NCI-H446 treated with DMSO at 0.1 percent for 48 hours (cell line): ENCODE results near the gene SLC24A4.

Experiments
- DNase-seq: peaks from one replicate; lab custom pipeline; 2025; lab: John Stamatoyannopoulos, UW

SLC24A4 gene

DNA sequence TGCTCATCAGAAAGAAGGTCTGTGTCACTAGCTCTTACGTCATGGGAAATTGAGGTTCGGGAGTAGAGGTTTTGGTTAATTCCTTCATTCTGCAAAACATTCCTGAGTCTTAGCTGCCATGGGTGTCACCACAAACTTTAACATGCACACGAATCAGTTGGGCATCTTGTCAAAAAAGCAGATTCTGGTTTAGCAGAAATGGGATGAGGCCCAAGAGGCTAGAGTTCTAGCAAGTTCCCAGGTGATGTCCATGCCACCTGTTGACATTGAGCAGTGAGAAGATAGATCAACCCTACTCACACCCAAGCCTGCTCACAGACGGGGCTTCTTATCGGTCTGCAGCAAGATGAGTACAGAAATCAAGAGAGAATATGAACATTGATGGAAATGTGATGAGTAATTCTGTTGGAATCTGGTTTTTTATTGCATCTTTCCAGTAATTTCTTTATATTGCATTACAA is 179.0 kb downstream of the SLC24A4 start:
- no peak for DNase-seq

DNA sequence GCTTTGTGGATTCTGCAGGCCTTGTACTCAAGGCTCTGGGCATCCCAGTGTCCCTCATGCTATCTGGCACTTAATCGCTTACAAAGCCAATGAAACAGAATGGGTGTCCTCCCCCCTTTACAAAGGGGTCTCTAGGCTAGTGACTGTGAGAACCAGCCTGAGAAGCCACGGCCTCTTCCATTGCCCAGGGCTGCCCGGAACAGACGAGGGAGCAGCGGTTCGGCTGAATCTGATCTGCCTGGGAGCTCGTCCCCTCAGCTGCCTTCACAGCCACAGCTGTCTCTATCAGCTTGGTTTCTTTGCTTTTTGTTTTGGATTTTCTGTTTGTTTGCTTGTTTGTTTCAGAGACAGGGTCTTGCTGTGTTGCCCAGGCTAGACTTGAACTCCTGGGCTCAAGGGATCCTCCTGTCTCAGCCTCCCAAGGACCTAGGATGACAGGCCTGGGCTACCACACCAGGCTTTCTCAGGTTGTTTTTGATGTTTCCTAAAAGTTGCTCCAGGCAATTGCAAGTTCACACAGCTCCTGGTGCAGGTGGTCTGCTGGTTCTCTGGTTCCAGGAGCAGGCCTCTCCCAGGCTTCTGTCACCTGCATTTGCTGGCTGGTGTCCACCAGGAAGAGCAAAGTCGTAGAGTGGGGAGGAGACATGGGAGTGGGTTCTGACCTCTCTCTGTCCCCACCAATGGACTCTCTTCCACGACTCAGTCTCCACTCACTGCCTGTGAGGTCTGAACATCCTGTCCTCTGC is 179.7 kb downstream of the SLC24A4 start:
- no peak for DNase-seq

DNA sequence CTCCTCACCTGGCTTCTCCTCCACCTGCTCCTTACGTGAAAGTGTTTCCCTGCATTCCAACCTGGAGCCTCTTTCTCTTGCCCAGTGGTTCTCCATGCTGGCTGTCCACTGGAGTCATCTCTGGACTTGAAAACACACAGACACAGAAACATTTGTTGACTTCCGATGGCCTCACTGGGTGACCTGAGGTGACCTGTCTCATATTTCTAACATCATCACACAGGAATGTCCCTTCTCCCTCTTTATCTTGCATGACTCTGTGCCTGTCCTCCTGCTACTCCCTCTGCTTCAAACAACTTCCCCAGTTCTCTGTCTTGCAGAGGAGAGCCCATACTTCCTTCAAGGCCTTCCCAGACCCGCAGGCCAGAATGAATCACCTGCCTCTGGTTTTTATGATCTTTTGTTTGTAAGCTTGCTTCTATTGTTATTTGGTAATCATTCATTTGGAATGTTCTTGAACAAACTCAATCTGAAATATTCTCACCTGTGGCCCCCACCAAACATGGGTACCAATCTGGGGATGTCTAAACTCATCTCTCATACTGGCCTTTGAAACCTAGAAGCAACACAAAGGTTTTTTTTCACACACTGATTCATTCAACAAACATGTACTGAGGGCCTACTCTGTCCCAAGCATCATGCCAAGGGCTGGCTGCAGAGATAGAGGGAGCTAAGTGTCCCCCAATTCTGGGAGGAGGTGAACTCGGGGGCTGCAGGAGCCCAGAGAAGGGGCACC is 181.0 kb downstream of the SLC24A4 start:
- DNase-seq: no peak

DNA sequence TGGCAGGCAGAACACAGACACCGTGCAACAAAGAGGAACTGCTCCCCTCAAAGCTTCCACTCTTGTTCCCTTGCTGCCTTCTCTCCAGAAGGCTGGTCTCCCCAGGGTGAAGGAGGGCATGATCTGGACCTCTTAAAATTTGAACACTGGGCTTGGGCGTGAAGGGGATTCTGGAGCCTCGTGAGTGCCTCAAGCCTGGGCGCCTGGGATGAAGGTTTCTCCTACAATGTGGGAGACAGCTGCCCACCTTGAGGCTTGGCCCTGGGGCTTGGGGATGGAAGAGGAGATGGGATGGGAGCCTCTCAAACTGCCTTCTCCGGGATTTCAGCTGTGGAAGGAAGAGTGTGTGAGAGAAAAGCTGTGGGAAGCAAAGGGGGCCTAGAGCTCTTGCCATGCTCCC is 182.9 kb downstream of the SLC24A4 start:
- no peak for DNase-seq

DNA sequence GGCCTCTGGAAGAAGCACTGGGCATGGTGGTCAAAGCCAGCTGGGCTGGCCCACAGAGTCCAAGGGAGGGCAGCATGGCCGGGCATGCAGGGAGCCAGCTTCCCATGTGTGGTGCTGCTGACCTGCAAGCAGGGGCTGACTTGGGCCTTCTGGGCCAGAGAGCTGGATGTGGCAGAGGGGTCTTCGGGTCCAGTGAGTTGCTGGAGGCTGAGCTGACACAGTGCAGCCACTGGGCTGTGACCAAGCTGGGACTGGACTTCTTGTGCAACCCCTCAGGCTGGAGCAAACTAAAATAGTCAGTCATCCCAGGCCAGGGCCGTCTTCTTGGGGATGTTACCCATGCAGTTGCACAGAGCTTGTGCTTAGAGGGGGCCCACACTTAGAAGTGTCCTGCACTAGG is 183.3 kb downstream of the SLC24A4 start:
- DNase-seq: no peak

DNA sequence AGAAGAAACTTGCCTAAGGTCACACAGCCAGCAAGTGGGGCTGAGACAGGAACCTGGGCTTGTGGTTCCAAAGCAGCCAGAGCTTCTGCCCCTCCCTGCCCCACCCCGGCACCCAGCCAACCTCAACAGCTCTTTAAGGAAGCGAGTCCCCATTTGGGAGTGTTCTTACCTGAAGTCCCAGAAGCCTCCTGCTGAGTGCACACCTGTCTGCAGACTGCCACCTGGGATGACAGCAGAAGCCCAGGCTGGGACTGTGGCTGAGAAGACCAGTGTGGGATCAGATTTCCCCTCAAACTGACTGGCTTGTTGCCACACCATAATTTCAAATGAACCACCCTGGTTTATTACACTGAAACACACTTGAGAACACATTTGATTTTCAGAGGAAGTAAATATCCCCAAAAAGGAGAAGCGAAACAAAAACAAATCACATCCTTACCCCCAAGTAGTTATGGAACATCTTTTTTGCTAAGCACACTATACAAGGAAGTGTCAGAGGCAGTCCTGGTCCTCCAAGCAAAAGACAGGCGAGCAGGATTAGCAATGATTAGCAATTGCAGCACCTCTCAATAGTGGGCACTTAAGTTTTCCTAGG is 184.3 kb downstream of the SLC24A4 start:
- DNase-seq: no peak

DNA sequence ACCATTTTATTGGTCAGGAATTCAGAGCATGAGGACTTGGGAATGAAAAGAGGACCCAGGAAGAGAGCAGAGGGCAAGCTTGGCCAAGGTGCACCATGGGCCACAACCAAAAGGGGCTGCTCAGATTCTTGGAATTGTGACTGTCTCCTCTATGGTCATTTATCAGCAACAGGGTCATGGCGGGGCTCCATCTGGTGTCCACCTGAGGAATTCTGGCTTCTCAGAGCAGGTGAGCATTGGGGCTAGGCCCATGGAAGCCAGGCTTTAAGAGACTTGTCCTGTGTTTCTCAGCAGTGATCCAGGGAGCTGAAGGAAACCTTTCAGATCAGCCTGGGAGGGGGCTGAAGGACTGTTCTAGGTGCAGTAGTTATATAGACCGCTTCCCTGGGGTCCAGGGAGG is 188.0 kb downstream of the SLC24A4 start:
- no peak for DNase-seq

DNA sequence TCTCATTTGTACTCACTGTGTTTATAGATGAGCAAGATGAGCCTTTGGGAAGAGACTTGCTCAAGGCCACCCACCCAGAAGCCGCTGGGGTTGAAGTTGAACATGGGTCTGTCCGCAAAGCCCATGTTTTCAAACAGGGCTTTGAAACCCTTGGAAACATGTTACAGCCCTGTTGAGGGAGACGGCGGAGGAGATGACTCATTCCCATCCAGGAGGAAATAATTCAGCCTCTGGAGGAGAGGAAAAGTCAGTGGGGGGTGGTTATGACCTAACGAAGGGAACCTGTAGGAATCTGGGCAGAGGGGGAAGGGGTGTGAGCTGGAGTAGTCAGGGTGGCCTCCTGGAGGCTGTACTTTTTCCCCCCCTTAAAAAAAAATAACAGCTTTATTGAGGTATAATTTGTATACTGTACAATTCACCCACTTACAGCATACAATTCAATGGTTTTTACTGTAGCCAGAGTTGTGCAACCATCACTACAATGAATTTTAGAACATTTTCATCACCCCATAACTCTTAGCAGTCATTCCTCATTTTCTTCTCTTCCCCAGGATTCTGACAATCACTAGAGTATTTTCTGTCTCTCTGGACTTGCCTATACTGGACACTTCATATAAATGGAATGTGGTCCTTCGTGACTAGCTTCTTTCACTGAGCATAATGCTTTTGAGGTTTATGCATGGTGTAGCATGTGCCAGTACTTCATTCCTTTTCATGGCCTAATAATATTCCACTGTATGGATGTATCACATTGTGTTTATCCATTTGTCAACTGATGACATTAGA is 188.7 kb downstream of the SLC24A4 start:
- DNase-seq: no peak

DNA sequence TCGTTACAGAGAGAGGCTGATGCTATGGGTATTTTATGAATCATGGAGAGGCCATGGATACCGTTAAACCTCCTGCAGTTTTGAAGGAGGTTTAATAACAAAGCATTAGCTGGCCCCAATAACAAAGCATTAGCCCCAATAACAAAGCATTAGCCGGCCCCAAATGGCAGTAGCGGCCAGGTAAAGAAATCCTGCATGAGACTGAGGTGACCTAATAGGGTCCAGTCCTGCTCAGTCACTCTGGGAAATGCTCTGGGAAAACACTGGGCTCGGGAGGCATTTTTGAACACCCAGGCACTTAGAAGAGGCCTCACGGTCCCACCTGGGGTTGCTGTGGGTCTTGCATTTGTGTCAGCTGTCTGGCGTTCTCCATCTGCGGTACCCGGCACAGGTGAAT is 189.8 kb downstream of the SLC24A4 start:
- DNase-seq: no peak

DNA sequence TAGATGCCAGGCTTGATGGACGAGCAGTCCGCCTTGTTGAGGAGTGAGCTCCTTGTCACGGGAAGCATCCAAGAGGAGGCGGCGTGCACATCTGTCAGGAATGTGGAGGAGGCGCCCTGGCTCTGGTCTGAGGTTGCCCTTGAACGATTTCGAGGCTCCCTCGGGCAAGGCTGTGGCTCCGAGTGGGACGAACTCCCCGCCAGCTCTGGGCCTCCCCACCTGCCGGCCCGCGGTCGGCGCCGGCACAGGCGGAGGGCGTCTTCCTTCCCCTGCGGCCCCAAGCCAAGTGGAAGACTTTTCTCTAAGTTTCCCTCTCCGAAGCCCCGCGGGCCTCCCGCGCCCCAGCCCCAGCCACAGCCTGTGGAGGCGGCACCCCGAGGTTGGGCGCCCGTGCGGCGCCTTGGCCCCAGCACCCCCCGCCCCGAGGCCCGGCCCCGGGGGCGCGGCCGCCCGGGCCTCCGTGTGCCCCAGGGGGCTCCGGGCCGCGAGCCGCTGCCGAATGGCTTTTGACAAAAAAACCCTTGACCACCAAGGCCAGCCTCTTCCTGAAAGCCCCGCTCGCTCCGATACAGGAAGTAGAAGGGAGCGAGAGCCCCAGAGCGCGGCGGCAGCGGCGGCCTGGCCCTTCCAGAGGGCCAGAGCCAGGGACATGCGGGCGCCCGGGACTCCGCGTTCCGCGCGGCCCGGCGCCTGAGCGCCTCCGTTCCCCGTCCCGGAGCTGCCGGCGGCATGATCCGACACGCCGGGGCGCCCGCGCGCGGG is 190.4 kb downstream of the SLC24A4 start, which contains the start of gene RIN3:
TSS of gene RIN3 (plus strand) at position 578 of the 762 bp plus-strand sequence. CDS start at position 730, 152 bp downstream.
- no peak for DNase-seq

DNA sequence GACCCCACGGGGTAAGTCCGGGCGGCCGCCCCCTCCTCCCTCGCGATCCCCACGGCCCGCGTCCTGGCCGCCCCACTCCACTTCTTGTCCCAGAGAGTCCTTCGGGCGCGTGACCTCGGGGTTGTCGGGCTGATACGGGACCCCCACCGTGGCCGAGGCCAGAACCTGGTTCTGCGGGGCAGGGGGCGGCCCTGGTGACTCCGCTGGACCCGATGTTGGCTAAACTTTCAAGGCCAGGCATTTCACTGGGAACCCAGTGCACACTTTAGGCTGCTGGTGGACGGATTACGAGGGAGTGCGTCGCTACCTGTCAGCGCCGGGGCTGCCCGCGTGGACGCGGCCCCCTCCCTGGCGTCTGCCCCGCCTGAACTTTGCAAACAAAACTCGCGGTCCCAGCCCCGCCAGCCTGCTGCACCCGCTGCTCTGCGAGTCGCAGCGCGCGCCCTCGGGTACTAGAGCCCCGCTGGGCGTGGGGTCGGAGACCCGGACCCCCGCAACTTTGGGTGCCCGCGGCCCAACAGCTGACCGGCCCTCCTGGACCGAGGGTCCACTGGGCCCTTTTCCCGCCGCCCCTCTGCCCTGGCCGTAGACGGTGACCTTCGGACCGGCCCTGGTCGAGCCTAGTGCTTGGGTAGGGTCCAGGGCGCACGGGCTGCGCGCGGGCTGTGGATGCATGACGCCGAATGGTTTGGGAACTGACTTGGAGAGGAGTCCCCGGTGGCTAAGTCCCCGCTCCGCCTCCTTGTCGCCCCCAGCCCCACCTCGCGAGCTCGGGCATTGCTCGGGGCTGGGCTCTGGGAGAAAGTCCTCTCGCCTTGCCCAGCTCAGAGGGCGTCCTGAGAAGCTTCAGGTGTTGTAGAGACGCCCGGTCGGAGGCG is 191.2 kb downstream of the SLC24A4 start:
- DNase-seq: no peak

DNA sequence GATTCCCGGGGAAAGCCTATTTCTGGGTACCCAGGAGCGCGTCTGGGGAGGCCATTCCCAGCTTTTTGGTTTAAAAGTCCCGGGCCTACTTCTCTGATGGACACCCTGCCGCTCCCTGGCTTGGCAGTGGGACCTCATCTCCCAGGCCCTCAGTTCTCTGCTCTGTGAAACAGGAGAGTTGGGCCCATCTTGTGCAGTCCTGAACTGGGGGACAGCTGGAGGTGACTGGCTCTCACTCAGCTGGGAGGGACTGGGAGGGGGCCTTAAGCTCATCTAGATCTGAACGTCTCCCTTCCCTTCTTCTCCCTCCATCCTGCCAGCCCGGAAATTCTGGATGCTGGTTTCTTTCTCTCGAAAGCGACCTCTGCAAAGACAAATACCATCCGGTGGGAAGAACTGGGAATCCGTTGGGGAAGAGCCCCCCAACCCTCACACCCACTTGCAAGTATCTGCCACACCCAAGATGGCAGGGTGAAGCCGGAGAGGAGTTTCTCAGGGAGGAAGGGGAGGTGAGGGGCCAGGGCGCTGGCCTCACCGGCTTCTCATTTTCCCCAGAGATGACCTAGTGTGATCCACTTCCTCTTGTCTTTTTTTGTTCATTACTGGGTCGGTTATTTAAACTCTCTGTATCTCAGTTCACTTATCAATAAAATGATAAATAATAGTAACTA is 192.0 kb downstream of the SLC24A4 start:
- DNase-seq: no peak

DNA sequence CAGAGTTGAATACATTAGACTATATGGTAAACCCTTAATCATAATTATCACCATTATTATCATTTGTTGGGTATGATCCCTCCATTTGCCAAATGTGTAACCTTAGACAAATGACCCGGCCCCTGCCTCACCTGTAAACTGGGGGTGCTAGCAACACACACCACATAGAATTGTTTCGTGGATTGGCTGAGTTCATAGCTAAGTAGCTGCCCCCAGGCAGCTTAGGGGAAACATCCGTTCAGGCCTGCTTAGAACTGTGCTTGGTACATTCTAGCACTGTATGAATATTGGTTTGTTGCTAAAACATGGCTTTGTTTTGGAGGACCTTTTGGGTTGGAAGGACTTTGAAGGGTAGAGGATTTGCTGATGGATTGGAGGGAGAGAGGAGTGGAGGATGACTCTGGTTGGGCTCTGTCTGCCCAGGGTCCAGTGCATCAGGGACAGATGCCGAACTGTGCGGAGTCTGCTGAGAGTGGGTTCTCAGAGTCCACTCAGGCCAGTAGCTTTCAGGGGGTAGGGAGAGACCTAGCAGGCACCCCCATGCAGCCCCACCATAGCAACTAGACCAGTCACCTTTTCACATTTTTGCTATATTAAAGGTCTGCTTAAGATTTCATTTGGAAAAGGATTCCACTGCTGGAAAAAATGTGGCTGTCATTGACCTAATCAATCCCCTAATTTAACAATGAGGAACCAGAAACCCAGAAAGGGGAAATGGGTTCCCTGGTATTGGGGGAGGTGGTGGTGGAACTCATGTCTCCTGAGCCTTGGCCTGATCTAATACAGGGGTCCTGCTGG is 192.8 kb downstream of the SLC24A4 start:
- no peak for DNase-seq

DNA sequence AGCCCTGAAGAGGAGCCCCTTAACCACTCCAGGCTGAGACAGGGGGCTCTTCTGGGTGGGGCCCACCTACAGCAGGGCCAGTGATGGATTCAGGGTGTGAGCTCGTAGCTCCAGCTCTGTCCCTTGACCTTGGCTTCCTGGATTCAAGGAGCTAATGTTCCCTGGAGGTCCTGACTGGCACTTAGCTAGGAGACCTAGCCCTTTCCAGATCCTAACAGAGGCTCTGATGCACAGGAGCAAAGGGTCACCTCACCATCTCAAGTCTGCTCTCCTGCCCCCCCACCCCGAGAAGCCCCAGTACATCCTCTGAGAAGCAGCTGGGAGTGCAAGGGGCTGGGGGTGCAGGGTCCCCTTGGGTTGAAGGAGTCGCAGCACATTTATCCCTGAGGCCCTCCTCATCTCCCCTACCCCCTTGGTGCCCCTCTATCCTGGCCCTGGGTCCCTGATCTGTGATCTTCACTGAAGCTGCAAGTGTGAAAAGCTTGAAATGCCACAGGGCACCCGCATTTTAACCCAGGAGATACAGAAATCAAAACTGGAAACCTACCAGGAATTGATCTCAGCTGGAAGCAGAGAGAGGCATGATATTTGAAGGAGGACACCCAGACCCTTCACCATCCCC is 193.5 kb downstream of the SLC24A4 start:
- no peak for DNase-seq

DNA sequence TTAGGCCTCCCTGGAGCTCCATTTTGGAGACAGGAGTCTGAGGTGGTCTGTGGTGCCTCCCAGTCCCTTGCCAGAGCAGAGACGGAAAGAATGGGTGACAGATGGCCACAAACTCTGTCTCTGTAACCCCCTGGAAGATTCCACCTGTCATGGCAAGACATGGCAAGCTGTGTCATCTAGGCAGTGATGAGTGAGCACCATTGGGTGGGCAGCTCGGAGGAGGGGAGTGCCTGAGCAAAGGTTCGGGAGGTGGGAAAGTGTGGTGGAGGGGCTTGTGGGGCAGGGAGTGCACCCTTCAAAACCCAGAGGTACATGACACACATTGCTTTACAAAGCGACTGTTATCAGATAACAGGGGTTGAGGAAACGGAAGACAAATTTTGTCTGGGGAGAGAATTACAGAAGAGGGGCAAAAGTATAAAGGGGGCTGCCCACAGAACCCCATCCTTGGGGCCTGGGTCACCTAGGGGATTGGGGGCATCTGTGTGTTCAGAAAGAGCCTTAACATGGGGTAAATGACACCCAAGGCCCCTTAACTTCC is 194.1 kb downstream of the SLC24A4 start:
- no peak for DNase-seq

DNA sequence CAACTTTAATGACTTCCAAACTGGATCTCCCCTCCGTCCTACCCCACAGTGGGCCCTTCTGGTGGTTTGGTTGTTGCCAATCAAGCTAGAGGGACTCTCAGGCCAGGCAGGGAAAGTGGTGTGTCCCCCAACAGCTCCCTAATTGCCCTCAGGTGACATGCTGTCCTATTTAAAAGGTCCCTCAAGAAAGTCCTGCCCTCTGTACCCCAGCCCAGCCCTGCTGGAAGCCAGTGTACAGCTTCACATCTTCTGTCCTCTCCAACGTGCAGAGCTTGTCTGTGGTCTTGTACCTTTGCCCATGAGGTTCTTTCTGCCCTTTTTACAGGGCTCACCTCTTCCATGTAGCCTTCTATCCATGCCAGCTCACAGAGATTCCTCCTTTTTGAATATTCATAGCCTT is 194.8 kb downstream of the SLC24A4 start:
- no peak for DNase-seq

DNA sequence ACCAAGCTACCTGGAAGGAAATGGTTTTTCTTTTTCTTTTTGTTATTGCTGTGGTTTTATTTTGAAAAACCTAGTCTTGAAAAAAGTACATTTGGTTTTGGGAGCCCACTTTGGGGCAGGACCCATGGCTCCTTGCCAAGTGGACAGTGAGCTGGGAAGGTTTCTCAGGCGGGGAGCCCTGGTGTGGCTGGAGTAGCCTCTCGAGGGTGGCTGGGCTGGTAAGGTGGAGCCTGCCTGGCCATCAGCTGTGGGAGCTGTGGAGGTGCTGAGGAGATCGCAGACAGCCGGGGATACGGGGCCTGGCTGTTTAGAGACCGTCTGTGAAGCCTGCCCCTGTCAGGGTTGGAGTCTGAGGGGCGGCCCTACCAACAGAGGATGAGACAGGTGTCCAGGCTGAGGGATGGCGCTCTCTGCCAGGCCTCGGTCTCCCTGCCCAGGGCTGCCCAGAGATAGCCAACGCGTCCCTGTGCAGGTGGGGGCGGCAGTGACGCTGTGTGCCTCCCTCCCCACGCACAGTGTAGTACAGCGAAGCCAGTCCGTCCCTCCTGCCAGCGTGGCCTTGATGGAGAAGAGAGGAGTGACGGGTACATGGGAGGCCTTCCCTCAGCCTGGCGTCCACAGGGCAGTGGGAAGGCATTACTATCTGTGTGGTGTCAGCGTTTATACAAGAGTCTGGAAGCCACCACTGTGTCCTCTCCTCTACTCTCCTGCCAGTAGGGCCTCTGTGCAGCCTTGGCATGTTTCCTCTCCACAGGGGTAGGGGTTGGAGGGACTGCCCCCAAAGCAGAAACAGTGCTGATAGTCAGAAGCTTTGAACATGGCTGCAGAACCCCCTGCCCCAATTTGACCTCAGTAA is 196.5 kb downstream of the SLC24A4 start:
- DNase-seq: no peak
